Measurements from ENCODE around the gene HS6ST1. TPM values are rescaled to one million over a fixed set of nuclear protein-coding genes. Genes with fewer than 3 reads are reported as not detected.

HS6ST1 gene
- total RNA-seq, 2 experiments from 2014 or later, result 13.6 to 17.6 TPM

DNA sequence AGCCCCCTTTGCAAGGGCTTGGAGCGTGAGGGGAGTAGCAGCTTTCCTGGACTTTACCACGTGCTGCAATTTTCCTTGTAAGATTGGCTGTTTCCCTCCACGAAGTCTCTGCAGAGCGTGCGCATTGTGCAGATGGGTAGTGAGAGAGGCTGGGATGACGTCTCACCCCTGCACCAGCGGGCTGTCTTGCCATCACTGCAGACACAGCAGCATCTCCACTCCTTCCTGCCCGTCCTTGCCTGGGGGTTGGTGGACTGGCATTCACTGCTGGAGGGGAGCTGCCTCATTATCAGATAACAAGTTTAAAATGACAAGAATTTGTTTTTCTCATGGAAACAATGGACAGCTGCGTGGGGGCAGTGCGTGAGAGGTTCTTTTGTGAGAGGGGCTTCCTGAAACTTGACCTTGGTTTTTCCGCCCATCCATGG is 45.3 kb upstream of the HS6ST1 start:
- Histone ChIP-seq H3K9me3 (ENCODE audit: low read length) (no peaks in the 10 kb centered on the region), H3K36me3 (ENCODE audit: insufficient read depth, low read length) (no peaks in the 10 kb centered on the region), H3K79me2 (ENCODE audit: insufficient read depth, low read depth, low read length) (no peaks in the 10 kb centered on the region), H2AFZ (ENCODE audit: low read length) (no peak overlapping the region), H4K20me1 (ENCODE audit: insufficient read depth, low read length) (no peaks in the 10 kb centered on the region), H3K4me1 (ENCODE audit: insufficient read depth, low read length, poor library complexity, severe bottlenecking) (no peaks in the 10 kb centered on the region), H3K4me2 (ENCODE audit: low read length) (no peak overlapping the region), H3K9me2 (ENCODE audit: insufficient read depth, low read length) (no peaks in the 10 kb centered on the region), H3K4me3 (ENCODE audit: low read depth, low read length, poor library complexity, severe bottlenecking) (no peak overlapping the region), H3K27ac (ENCODE audit: low read depth, low read length, poor library complexity, severe bottlenecking) (no peak overlapping the region)
- intact Hi-C loops (cut with micrococcal nuclease; ENCODE audit: unreplicated experiment), result no loop called here
- ChIA-PET CTCF (ENCODE audit: unreplicated experiment) (no interaction called here), POLR2A (no interaction called here)
- no peak for DNase-seq (ENCODE audit: low spot score)
- no TSS peak for BruUV-seq (replicated peaks)
- no peak for TF ChIP-seq EZH2phosphoT487 (IDR thresholded peaks at IDR 0.05; ENCODE audit: borderline replicate concordance, low read depth, low read length)
- TF ChIP-seq, protein P1, sequence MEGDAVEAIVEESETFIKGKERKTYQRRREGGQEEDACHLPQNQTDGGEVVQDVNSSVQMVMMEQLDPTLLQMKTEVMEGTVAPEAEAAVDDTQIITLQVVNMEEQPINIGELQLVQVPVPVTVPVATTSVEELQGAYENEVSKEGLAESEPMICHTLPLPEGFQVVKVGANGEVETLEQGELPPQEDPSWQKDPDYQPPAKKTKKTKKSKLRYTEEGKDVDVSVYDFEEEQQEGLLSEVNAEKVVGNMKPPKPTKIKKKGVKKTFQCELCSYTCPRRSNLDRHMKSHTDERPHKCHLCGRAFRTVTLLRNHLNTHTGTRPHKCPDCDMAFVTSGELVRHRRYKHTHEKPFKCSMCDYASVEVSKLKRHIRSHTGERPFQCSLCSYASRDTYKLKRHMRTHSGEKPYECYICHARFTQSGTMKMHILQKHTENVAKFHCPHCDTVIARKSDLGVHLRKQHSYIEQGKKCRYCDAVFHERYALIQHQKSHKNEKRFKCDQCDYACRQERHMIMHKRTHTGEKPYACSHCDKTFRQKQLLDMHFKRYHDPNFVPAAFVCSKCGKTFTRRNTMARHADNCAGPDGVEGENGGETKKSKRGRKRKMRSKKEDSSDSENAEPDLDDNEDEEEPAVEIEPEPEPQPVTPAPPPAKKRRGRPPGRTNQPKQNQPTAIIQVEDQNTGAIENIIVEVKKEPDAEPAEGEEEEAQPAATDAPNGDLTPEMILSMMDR (conservative IDR thresholded peaks at IDR 0.05; ENCODE audit: low read length), result no peak

DNA sequence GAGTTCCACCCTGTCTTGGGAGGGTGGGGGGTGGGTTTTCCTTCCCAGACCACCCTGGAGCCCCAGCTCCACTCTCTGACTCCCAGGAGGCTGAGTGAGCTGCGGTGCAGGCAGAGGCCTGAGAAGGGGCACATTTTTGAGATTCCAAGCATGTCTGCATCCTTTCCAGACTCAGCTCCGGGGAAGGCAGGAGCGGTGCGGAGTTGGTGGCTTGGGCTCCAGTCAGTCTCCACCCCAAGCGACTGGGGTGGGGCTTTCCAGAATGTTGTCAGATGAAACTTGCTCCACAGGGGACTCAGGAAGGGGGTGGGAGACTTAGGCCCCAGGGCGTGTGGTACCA is 44.2 kb upstream of the HS6ST1 start:
- ChIA-PET CTCF (ENCODE audit: unreplicated experiment) (no interaction called here), POLR2A (no interaction called here)
- Histone ChIP-seq H3K79me2 (ENCODE audit: insufficient read depth, low read depth, low read length) (no peaks in the 10 kb centered on the region), H4K20me1 (ENCODE audit: insufficient read depth, low read length) (no peaks in the 10 kb centered on the region), H3K4me3 (ENCODE audit: low read depth, low read length, poor library complexity, severe bottlenecking) (no peak overlapping the region), H2AFZ (ENCODE audit: low read length) (no peak overlapping the region), H3K27ac (ENCODE audit: low read depth, low read length, poor library complexity, severe bottlenecking) (no peak overlapping the region), H3K9me2 (ENCODE audit: insufficient read depth, low read length) (no peaks in the 10 kb centered on the region), H3K36me3 (ENCODE audit: insufficient read depth, low read length) (no peaks in the 10 kb centered on the region), H3K4me2 (ENCODE audit: low read length) (no peak overlapping the region), H3K9me3 (ENCODE audit: low read length) (no peaks in the 10 kb centered on the region), H3K4me1 (ENCODE audit: insufficient read depth, low read length, poor library complexity, severe bottlenecking) (no peaks in the 10 kb centered on the region)
- TF ChIP-seq, protein P1 (conservative IDR thresholded peaks at IDR 0.05; ENCODE audit: low read length), result no peak
- no peak for TF ChIP-seq EZH2phosphoT487 (IDR thresholded peaks at IDR 0.05; ENCODE audit: borderline replicate concordance, low read depth, low read length)
- intact Hi-C loops (cut with micrococcal nuclease; ENCODE audit: unreplicated experiment), result no loop called here
- DNase-seq (ENCODE audit: low spot score), result no peak
- BruUV-seq (replicated peaks), result no TSS peak

DNA sequence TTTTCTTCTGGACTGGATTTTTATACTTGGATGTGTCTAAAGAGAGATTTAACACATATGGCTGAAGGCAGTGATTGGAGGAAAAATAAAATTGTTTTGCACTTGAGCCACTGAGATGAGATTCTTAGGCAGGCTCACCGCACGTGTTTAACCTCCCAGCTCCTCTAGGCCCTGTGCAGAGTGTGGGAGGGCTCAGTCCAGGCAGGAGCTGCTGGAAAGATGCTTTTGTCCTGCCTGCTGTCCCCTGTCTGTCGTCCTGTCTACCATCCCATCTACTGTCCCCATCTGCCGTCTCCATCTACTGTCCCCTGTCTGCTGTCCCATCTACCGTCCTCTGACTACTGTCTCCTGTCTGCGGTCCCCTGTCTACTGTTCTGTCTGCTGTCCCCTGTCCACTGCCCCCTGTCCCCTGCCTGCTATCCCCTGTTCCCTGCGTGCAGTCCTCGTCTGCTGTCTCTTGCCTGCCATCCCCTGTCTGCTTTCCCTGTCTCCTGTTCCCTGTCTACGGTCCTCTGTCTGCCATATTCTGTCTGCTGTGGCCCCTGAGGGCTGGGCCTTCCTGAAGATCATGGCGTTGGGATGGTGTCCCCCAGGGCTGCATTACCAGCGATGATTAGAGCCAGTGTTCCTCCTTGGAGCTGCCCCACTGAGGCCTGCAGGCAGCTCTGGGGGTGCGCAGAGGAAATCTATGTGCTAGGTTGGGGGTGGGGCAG is 43.7 kb upstream of the HS6ST1 start:
- Histone ChIP-seq H4K20me1 (ENCODE audit: insufficient read depth, low read length) (no peaks in the 10 kb centered on the region), H3K4me3 (ENCODE audit: low read depth, low read length, poor library complexity, severe bottlenecking) (no peak overlapping the region), H3K27ac (ENCODE audit: low read depth, low read length, poor library complexity, severe bottlenecking) (no peak overlapping the region), H3K9me2 (ENCODE audit: insufficient read depth, low read length) (no peaks in the 10 kb centered on the region), H3K79me2 (ENCODE audit: insufficient read depth, low read depth, low read length) (no peaks in the 10 kb centered on the region), H3K4me1 (ENCODE audit: insufficient read depth, low read length, poor library complexity, severe bottlenecking) (no peaks in the 10 kb centered on the region), H2AFZ (ENCODE audit: low read length) (no peak overlapping the region), H3K9me3 (ENCODE audit: low read length) (no peaks in the 10 kb centered on the region), H3K4me2 (ENCODE audit: low read length) (no peak overlapping the region), H3K36me3 (ENCODE audit: insufficient read depth, low read length) (no peaks in the 10 kb centered on the region)
- ChIA-PET CTCF (ENCODE audit: unreplicated experiment) (no interaction called here), POLR2A (no interaction called here)
- no TSS peak for BruUV-seq (replicated peaks)
- intact Hi-C loops (cut with micrococcal nuclease; ENCODE audit: unreplicated experiment), result no loop called here
- TF ChIP-seq, protein P1 (conservative IDR thresholded peaks at IDR 0.05; ENCODE audit: low read length), result no peak
- no peak for TF ChIP-seq EZH2phosphoT487 (IDR thresholded peaks at IDR 0.05; ENCODE audit: borderline replicate concordance, low read depth, low read length)
- no peak for DNase-seq (ENCODE audit: low spot score)
